ENCODE measurements around the gene SMIM22.
"Not testable (repeated sequence)": the region's sequence is repeated elsewhere in the genome, so short reads cannot be mapped to it uniquely, and the experiment has no call there.

SMIM22 gene

DNA sequence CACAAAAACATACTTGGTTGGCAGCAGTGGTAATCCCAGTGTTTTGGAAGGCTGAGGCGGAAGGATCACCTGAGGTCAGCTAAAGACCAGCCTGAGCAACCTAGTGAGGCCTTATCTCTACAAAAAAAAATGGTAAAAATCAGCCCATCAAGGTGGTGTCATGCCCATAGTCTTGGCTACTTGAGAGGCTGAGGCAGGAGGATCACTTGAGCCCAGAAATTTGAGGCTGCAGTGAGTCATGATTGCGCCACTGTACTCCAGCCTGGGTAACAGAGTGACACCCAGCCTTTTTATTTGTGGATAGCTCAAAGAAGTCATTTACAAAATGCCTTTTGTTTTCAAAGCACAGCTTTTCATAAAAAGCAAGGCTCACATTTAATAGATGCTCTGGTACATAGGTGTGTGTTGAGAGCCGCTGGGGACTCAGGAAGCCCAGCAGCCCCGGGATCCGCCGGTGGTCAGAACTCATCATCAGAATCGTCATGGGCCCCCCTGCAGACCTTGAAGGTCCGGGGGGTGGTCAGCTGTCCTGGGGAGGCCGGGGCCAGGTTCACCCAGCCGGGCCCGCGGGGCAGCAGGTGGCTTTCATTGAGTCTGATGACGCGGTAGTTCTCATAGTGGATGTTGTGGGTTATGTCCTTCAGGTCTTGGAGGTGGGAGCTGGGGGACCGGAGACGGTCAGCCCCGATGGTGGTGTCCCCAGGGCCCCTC, 17.7 kb upstream of the SMIM22 start:
- H3K4me3 ChIP-seq (ENCODE audit: low read length) = no peak overlapping the region

DNA sequence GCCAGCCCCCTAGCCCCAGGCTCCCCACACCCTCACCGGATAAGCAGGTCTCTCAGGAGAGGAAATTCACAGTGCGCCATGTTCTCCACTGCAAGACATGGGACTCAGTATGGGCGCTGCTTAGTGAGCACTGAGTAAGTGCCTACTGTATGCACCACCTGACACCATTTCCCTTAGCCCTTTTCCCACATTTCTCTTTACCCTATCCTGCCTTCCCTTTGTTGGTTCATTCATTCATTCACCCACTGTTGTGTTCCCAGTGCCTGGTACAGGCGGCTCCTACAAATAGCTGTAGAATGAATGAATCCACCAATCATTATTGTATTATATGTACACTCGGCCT, 17.1 kb upstream of the SMIM22 start:
- Histone ChIP-seq H2AFZ (ENCODE audit: low read depth, low read length) (no peak overlapping the region), H3K4me1 (ENCODE audit: insufficient read depth, low read length) (no peaks in the 10 kb centered on the region), H3K4me3 (ENCODE audit: low read length) (no peak overlapping the region), H3K27me3 (ENCODE audit: insufficient read depth, low read length) (no peaks in the 10 kb centered on the region), H3K9me3 (ENCODE audit: low read length) (peaks cover 5% of the 10 kb centered on the region), H3K36me3 (ENCODE audit: insufficient read depth, low read length) (no peaks in the 10 kb centered on the region)

More for the DNA sequence above, 17.7 kb upstream of the SMIM22 start:
- no peaks in the 10 kb centered on the region for H3K4me1 ChIP-seq (ENCODE audit: insufficient read depth, low read length)
- peaks cover 5% of the 10 kb centered on the region for H3K9me3 ChIP-seq (ENCODE audit: low read length)
- H2AFZ ChIP-seq (ENCODE audit: low read depth, low read length) = no peak overlapping the region
- no peaks in the 10 kb centered on the region for H3K36me3 ChIP-seq (ENCODE audit: insufficient read depth, low read length)
- no peaks in the 10 kb centered on the region for H3K27me3 ChIP-seq (ENCODE audit: insufficient read depth, low read length)

DNA sequence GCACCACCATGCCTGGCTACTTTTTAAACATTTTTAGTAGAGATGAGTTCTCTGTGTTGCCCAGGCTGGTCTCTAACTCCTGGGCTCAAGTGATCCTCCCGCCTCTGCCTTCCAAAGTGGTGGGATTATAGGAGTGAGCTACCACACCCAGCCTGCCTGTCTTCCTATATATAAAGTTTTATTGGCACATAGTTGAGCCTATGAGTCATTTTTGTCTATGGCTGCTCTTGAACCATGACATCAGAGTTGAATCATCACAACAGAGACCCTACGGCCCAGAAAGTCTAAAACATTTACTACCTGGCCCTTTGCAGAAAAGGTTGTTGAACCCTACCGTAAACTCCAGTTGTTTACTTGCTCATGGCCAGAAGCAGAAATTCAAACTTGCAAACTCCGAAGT, 14.9 kb upstream of the SMIM22 start:
- Histone ChIP-seq H3K36me3 (ENCODE audit: insufficient read depth, low read length) (no peaks in the 10 kb centered on the region), H3K4me1 (ENCODE audit: insufficient read depth, low read length) (no peaks in the 10 kb centered on the region), H2AFZ (ENCODE audit: low read depth, low read length) (no peak overlapping the region), H3K27me3 (ENCODE audit: insufficient read depth, low read length) (no peaks in the 10 kb centered on the region), H3K9me3 (ENCODE audit: low read length) (peaks cover 1% of the 10 kb centered on the region), H3K4me3 (ENCODE audit: low read length) (no peak overlapping the region)

DNA sequence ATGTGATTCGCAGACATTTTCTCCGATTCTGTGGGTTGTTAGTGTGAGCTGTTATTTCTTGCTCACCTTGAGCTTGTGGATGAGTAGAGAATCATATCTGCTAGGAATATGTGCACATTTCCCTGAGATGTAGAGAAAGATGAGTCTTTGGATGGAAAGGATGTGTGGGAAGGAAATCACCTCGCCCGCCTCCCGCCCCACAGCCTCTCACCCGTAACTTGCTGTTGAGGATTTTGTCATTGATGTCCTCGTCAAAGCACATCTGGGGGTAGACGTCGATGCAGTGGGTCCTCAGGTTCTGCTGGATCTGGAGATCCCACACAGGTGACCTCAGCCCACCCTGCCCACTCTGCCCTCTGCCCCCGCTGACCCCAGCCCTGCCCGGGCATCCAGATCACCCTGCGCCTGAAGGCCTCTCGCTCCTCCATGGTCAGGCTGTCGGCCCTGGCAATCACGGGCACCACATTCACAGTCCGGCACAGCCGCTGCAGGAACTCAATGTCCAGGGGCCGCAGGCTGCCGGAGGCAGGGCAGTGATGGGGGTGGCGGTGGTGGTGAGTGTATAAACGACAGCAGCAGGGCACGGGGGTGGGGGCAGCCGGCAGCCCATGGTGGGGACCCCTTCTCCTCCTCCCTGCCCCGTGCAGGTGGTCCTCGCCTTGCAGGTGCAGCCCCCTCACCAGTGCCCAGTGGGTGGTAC, 11.8 kb upstream of the SMIM22 start:
- no peaks in the 10 kb centered on the region for H3K9me3 ChIP-seq (ENCODE audit: low read length)
- no peaks in the 10 kb centered on the region for H3K36me3 ChIP-seq (ENCODE audit: insufficient read depth, low read length)
- no peaks in the 10 kb centered on the region for H3K4me1 ChIP-seq (ENCODE audit: insufficient read depth, low read length)
- H3K4me3 ChIP-seq (ENCODE audit: low read length) = no peak overlapping the region
- no peaks in the 10 kb centered on the region for H3K27me3 ChIP-seq (ENCODE audit: insufficient read depth, low read length)
- no peak overlapping the region for H2AFZ ChIP-seq (ENCODE audit: low read depth, low read length)

DNA sequence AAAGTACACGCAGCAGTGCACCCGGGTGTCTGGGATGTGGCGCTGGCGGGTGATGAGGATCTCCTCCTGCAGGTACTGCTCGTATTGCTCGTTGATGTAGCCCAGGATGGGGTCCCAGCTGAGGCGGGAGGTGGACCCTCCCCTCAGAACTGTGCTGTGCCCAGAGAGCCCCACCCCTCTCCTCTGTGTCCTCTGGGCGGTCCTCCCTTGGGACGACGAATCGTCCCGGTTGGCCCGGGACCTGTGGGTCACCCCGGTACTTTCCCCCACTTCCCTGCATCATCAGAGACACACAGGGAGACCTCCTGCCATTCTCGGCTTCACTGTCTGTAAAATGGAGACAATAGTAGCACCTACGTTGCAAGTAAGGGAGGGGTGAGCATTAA, 11.2 kb upstream of the SMIM22 start:
- H3K4me3 ChIP-seq (ENCODE audit: low read length) = no peak overlapping the region
- no peaks in the 10 kb centered on the region for H3K4me1 ChIP-seq (ENCODE audit: insufficient read depth, low read length)
- H2AFZ ChIP-seq (ENCODE audit: low read depth, low read length) = no peak overlapping the region
- no peaks in the 10 kb centered on the region for H3K27me3 ChIP-seq (ENCODE audit: insufficient read depth, low read length)
- no peaks in the 10 kb centered on the region for H3K9me3 ChIP-seq (ENCODE audit: low read length)
- H3K36me3 ChIP-seq (ENCODE audit: insufficient read depth, low read length) = no peaks in the 10 kb centered on the region

DNA sequence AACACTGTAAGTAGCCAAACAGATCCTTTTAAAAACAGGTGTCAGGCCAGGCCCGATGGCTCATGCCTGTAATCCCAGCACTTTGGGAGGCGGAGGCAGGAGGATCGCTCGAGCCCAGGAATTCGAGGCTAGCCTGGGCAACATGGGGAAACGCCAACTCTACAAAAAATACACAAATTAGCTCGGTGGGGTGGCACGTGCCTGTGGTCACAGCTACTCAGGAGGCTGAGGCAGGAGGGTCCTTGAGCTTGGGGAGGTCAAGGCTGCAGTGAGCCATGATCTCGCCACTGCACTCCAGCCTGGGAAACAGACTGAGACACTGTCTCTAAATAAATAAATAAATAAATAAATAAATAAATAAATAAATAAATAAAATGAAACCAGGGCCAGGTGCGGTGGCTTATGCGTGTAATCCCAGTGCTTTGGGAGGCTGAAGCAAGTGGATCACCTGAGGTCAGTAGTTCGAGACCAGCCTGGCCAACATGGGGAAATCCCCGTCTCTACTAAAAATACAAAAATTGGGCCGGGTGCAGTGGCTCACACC, 10.7 kb upstream of the SMIM22 start:
- not testable (repeated sequence) for H3K36me3 ChIP-seq (ENCODE audit: insufficient read depth, low read length); H3K9me3 ChIP-seq (ENCODE audit: low read length); H3K4me1 ChIP-seq (ENCODE audit: insufficient read depth, low read length); H3K4me3 ChIP-seq (ENCODE audit: low read length); H3K27me3 ChIP-seq (ENCODE audit: insufficient read depth, low read length); H2AFZ ChIP-seq (ENCODE audit: low read depth, low read length)

DNA sequence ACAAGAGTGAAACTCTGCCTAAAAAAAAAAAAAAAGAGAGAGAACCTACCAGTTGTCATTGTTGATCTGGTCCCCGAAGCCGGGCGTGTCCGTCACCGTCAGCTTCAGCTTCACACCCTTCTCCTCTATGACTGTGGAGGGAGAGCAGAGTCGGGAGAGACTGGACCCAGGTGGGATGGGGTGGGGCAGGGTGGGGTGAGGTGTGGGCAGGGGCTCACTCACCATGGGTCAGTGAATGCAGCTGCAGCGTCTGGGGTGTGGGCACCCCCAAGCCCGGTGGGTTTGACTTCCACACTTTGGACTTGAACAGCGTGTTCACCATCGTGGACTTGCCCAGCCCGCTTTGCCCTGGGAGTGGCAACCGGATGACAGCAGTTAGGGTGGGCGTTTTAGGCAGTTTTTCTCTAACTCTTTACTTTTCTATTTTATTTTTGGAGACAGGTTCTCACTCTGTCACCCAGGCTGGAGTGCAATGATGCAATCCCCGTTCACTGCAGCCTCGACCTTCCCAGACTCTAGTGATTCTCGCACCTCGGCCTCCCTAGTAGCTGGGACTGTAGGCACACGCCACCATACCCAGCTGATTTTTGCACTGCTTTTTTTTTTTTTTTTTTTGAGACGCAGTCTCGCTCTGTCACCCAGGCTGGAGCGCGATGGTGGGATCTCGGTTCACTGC, 9.3 kb upstream of the SMIM22 start:
- H2AFZ ChIP-seq (ENCODE audit: low read depth, low read length) = no peak overlapping the region
- no peaks in the 10 kb centered on the region for H3K36me3 ChIP-seq (ENCODE audit: insufficient read depth, low read length)
- H3K27me3 ChIP-seq (ENCODE audit: insufficient read depth, low read length) = no peaks in the 10 kb centered on the region
- H3K4me3 ChIP-seq (ENCODE audit: low read length) = no peak overlapping the region
- no peaks in the 10 kb centered on the region for H3K9me3 ChIP-seq (ENCODE audit: low read length)
- no peaks in the 10 kb centered on the region for H3K4me1 ChIP-seq (ENCODE audit: insufficient read depth, low read length)

DNA sequence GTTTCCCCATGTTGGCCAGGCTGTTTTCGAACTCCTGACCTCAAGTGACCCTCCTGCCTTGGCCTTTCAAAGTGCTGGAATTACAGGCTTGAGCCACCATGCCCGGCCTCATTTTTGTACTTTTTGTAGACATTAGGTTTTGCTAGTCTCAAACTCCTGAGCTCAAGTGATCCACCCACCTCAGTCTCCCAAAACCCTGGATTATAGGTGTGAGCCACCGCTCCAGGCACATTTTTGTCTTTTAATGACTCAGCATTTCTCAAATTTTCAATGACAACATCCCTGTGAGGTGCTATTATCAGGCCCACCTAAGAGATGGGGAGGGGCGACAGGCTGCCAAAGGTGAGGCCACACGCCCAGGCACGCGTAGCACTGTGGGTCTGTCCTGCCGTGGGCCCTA, 8.1 kb upstream of the SMIM22 start:
- Histone ChIP-seq H3K36me3 (ENCODE audit: insufficient read depth, low read length) (no peaks in the 10 kb centered on the region), H3K4me3 (ENCODE audit: low read length) (no peak overlapping the region), H3K4me1 (ENCODE audit: insufficient read depth, low read length) (no peaks in the 10 kb centered on the region), H2AFZ (ENCODE audit: low read depth, low read length) (no peak overlapping the region), H3K27me3 (ENCODE audit: insufficient read depth, low read length) (no peaks in the 10 kb centered on the region), H3K9me3 (ENCODE audit: low read length) (no peaks in the 10 kb centered on the region)

DNA sequence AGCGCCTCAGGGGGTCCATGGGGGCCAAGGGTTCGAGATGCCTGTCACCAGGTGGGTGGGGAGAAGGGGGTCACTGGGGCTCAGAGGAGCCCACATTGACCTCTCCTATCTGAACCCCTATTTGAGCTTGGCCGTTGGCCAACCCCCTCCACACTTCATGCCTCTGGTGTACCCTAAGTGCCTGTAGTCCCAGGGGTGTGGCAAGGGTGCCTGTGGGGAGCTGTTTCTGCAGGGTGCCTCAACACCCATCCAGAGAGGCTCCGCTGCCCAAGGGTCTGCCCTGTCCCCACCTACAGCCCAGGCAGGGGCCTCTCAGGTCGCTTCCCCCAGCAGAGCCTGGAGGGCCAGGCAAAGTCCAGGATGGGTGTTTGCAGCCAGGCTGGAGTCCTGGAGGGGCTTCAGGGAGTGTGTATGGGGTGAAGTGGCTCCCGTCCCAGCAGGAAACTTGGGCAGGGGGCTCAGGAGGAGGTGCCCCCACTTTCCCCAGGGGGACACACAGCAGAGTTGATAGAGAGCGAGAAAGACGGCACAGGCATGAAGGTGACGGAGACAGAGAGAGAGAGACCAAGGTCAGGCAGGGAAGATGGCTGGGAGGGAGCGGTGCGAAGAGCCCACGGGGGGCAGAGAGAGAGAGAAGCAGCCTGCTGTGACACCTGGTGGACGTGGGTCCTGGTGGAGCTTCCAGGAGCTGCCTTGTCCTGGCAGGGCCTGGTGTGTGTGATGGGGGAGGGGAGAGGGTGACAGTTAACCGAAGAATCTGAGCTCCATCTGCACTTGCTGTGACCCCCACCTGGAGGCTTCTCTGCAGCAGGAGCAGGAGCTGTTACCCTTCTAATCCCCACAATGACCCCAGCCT, 7.3 kb upstream of the SMIM22 start, which contains the start of gene SEPTIN12:
Gene SEPTIN12, minus strand, starts transcription at position 719 of the 856 bp plus-strand sequence. Its CDS starts 700 bp downstream, at position 19.
- no peaks in the 10 kb centered on the region for H3K36me3 ChIP-seq (ENCODE audit: insufficient read depth, low read length)
- H3K9me3 ChIP-seq (ENCODE audit: low read length) = no peaks in the 10 kb centered on the region
- H3K4me1 ChIP-seq (ENCODE audit: insufficient read depth, low read length) = no peaks in the 10 kb centered on the region
- H3K4me3 ChIP-seq (ENCODE audit: low read length) = no peak within 1 kb of the TSS
- no peaks in the 10 kb centered on the region for H3K27me3 ChIP-seq (ENCODE audit: insufficient read depth, low read length)
- H2AFZ ChIP-seq (ENCODE audit: low read depth, low read length) = no peak within 1 kb of the TSS

DNA sequence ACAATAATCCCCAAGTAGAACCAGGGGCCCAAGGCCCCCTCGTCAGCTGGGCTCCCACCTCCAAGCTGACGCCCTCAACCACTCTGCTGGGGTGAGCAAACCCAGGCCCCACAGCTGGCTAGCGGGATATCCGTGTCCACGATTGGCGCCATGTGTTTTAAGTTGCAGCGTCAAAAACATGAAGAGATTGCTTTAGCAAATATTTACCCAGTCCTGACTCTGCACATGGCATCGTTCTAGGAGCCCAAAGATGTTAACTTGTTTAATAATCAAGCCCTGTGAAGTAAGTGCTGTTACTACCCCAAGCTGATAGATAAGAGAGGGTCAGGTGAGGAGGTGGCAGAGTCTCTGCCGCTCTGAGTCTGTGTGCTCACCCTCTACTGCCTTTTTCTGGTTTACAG, 6.7 kb upstream of the SMIM22 start:
- H2AFZ ChIP-seq (ENCODE audit: low read depth, low read length) = no peak overlapping the region
- H3K27me3 ChIP-seq (ENCODE audit: insufficient read depth, low read length) = no peaks in the 10 kb centered on the region
- no peaks in the 10 kb centered on the region for H3K4me1 ChIP-seq (ENCODE audit: insufficient read depth, low read length)
- H3K9me3 ChIP-seq (ENCODE audit: low read length) = no peaks in the 10 kb centered on the region
- H3K36me3 ChIP-seq (ENCODE audit: insufficient read depth, low read length) = no peaks in the 10 kb centered on the region
- no peak overlapping the region for H3K4me3 ChIP-seq (ENCODE audit: low read length)

DNA sequence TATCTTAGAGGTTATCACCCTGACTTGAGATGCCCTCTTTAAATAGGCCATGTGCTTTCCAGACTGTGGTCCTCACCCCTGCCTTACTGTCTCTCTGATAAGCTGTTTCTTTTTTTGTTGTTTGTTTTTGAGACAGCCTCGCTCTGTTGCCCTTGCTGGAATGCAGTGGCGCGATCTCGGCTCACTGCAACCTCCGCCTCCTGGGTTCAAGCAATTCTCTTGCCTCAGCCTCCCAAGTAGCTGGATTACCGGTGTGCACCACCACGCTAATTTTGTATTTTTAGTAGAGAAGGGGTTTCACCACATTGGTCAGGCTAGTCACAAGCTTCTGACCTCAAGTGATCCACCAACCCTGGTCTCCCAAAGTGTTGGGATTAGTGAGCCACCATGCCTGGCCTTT, 6.3 kb upstream of the SMIM22 start:
- Histone ChIP-seq H3K4me1 (ENCODE audit: insufficient read depth, low read length) (no peaks in the 10 kb centered on the region), H2AFZ (ENCODE audit: low read depth, low read length) (no peak overlapping the region), H3K36me3 (ENCODE audit: insufficient read depth, low read length) (no peaks in the 10 kb centered on the region), H3K4me3 (ENCODE audit: low read length) (no peak overlapping the region), H3K9me3 (ENCODE audit: low read length) (no peaks in the 10 kb centered on the region), H3K27me3 (ENCODE audit: insufficient read depth, low read length) (no peaks in the 10 kb centered on the region)

DNA sequence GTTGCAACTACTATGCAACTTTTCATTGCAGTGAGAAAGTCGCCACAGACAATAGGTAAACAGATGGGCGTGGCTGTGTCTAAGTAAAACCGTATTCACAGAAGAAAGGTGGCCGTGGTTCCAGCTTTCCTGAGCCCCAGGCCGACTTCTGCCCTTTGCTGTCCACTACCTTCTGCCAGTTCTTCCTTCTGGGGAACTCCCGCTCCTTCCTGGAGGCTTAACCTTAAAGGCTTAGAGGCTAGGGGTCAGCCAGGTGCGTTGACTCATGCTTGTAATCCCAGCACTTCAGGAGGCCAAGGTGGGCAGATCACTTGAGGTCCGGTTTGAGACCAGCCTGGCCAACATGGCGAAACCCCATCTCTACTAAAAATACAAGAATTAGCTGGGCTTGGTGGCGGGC, 4.9 kb upstream of the SMIM22 start:
- Histone ChIP-seq H3K9me3 (ENCODE audit: low read length) (no peaks in the 10 kb centered on the region), H3K36me3 (ENCODE audit: insufficient read depth, low read length) (no peaks in the 10 kb centered on the region), H2AFZ (ENCODE audit: low read depth, low read length) (no peak overlapping the region), H3K4me3 (ENCODE audit: low read length) (no peak overlapping the region), H3K27me3 (ENCODE audit: insufficient read depth, low read length) (no peaks in the 10 kb centered on the region), H3K4me1 (ENCODE audit: insufficient read depth, low read length) (no peaks in the 10 kb centered on the region)
